Right lobe of liver (tissue), 4 donors: Measurements from ENCODE around the gene KCNMA1.

Source experiments
- POLR2A ChIP-seq: fragments of 450-650 bp; IDR thresholded peaks from one replicate; pipeline ENCODE4 v1.6.1; 2017; ENCODE audit warnings: antibody characterized with exemption, mild to moderate bottlenecking
- TF ChIP-seq, protein P1 (sequence below), 4 donors: fragments of 200-600 bp in 3 of 4; fragments of 450-650 bp in 1 of 4; IDR thresholded peaks; one replicate each; pipeline versions ENCODE4 v1.5.1 to v1.8.0; 2016 to 2022; ENCODE audit warnings: antibody characterized with exemption in 4 of 4, mild to moderate bottlenecking in 2 of 4
- donor health status: DM: no; HTN: no; CAD: no.
- donor health status: DM: no; HTN: no; CAD: no.
- donor health status: DM: no; HTN: yes; CAD: no.

DNA sequence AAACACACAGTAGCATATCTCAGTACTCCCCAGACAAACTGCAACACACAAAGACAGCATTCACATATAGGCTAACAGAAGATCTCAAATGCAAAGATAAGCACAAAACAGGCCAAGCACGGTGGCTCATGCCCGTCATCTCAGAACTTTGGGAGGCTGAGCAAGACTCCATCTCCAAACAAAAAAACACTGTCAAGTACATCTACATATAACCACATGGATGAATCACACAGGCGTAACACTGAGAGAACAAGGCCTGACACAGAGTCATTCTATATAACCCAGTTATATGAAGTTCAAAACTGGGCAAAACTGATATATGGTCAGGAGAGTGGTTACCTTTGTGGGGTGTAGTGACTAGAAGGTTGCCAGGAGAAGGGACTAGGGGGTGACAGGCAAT is 506.4 kb downstream of the KCNMA1 start:
- TF ChIP-seq, protein P1, sequence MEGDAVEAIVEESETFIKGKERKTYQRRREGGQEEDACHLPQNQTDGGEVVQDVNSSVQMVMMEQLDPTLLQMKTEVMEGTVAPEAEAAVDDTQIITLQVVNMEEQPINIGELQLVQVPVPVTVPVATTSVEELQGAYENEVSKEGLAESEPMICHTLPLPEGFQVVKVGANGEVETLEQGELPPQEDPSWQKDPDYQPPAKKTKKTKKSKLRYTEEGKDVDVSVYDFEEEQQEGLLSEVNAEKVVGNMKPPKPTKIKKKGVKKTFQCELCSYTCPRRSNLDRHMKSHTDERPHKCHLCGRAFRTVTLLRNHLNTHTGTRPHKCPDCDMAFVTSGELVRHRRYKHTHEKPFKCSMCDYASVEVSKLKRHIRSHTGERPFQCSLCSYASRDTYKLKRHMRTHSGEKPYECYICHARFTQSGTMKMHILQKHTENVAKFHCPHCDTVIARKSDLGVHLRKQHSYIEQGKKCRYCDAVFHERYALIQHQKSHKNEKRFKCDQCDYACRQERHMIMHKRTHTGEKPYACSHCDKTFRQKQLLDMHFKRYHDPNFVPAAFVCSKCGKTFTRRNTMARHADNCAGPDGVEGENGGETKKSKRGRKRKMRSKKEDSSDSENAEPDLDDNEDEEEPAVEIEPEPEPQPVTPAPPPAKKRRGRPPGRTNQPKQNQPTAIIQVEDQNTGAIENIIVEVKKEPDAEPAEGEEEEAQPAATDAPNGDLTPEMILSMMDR (IDR thresholded peaks at IDR 0.05) = no peak
- no peak for TF ChIP-seq POLR2A
